GM23248 (cell line): ENCODE data around the gene MAP2K5.

Experiments
- EZH2 ChIP-seq: fragments of 200-600 bp; sonication (generic); IDR thresholded peaks from 2 replicates; pipeline ENCODE4 v1.6.1; 2018; ENCODE audit warnings: antibody characterized with exemption, mild to moderate bottlenecking; ENCODE audit not compliant: insufficient read depth, poor library complexity, severe bottlenecking
- EZH2phosphoT487 ChIP-seq: fragments of 200-600 bp; sonication (generic); IDR thresholded peaks from 2 replicates; pipeline ENCODE4 v1.6.1; 2018; ENCODE audit warnings: antibody characterized with exemption, moderate library complexity, mild to moderate bottlenecking, low read depth; ENCODE audit not compliant: insufficient read depth

DNA sequence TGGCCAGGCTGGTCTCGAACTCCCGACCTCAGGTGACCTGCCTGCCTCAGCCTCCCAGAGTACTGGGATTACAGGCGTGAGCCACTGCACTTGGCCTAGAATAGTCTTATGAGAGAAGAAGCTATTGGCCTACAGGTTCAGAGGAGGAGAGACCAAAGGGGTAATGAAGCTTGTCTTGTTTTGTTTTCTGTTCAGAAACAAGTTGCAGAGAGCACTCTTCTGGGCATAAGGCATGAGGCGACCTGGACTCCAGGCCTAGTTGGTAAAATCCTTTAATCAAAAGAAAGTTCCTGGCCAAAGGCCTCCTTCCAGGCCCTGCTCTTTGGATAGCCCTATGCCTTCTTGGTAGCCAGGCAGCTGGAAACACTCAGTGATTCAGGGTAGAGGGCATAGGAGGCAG is 195.6 kb downstream of the MAP2K5 start:
- no peak for TF ChIP-seq EZH2
- no peak for TF ChIP-seq EZH2phosphoT487
